ENCODE results near the gene HMG20A. TPM values are rescaled to one million over a fixed set of nuclear protein-coding genes. Genes with fewer than 3 reads are reported as not detected.
"Not testable (repeated sequence)": the region's sequence is repeated elsewhere in the genome, so short reads cannot be mapped to it uniquely, and the experiment has no call there.

HMG20A gene
- total RNA-seq, 1 experiment from 2014 or later = 62.2 TPM

- TF ChIP-seq ETV6 (CRISPR knock-in tag; IDR thresholded peaks at IDR 0.05) (no peak), PREB (CRISPR knock-in tag; IDR thresholded peaks at IDR 0.05; ENCODE audit: borderline replicate concordance) (no peak), NFE2L1 (CRISPR knock-in tag; IDR thresholded peaks at IDR 0.05) (no peak), RELA (CRISPR knock-in tag; IDR thresholded peaks at IDR 0.05; ENCODE audit: borderline replicate concordance) (no peak), CBFB (CRISPR knock-in tag; IDR thresholded peaks at IDR 0.05; ENCODE audit: low read depth) (no peak), JAZF1 (CRISPR knock-in tag; IDR thresholded peaks at IDR 0.05) (no peak), GRHL2 (CRISPR knock-in tag; IDR thresholded peaks at IDR 0.05; ENCODE audit: insufficient replicate concordance, severe bottlenecking) (no peak), PRRX2 (CRISPR knock-in tag; IDR thresholded peaks at IDR 0.05) (no peak), NR3C1 (CRISPR knock-in tag; conservative IDR thresholded peaks at IDR 0.05; ENCODE audit: low read depth) (no peak), ZNF121 (CRISPR knock-in tag; IDR thresholded peaks at IDR 0.05) (no peak), ATF6 (CRISPR knock-in tag; IDR thresholded peaks at IDR 0.05) (no peak), CDX4 (CRISPR knock-in tag; IDR thresholded peaks at IDR 0.05; ENCODE audit: borderline replicate concordance) (no peak), ZMAT4 (CRISPR knock-in tag; IDR thresholded peaks at IDR 0.05) (no peak), HMGA2 (CRISPR knock-in tag; IDR thresholded peaks at IDR 0.05) (no peak)
- ChIA-PET CTCF (no interaction called here), POLR2A (no interaction called here)
- Mint-ChIP-seq H3K4me3 (no peak overlapping the region), H3K9me3 (peaks cover 46% of the 10 kb centered on the region), H3K27ac (no peak overlapping the region), H3K4me1 (peaks cover 26% of the 10 kb centered on the region), H3K27me3 (ENCODE audit: low read depth) (no peaks in the 10 kb centered on the region), H3K36me3 (peaks cover 37% of the 10 kb centered on the region)
- DNase-seq (ENCODE audit: low spot score) (no peak), ATAC-seq (no peak)
Measured at GRCh38 chr15:77402740-77403379, 17.8 kb upstream of the HMG20A start.

- DNase-seq (ENCODE audit: low spot score); H3K36me3 Mint-ChIP-seq; H3K27me3 Mint-ChIP-seq (ENCODE audit: low read depth); H3K4me3 Mint-ChIP-seq; ATAC-seq; H3K27ac Mint-ChIP-seq; POLR2A ChIA-PET: not testable (repeated sequence)
- peaks cover 42% of the 10 kb centered on the region for H3K4me1 Mint-ChIP-seq
- peaks cover 14% of the 10 kb centered on the region for H3K9me3 Mint-ChIP-seq
- CTCF ChIA-PET = interaction anchor here (1.8 kb wide), 1 partner anchor 13 kb away, joined by 4 read pairs; the partner anchor contains the start of gene PEAK1
Measured at GRCh38 chr15:77406173-77406759, 14.4 kb upstream of the HMG20A start.

- DNase-seq (ENCODE audit: low spot score) = no peak
- H3K4me3 Mint-ChIP-seq = no peak overlapping the region
- H3K27ac Mint-ChIP-seq = peak overlapping the region; percentile 20; the same call in 1 of the 2 replicates
- ChIA-PET CTCF (interaction anchor here (1.8 kb wide), 1 partner anchor 13 kb away, joined by 4 read pairs; the partner anchor contains the start of gene PEAK1), POLR2A (no interaction called here)
- H3K36me3 Mint-ChIP-seq = peaks cover 9% of the 10 kb centered on the region; the same call in 1 of the 2 replicates
- peaks cover 42% of the 10 kb centered on the region for H3K4me1 Mint-ChIP-seq
- ATAC-seq = no peak
- no peaks in the 10 kb centered on the region for H3K27me3 Mint-ChIP-seq (ENCODE audit: low read depth)
- peaks cover 12% of the 10 kb centered on the region for H3K9me3 Mint-ChIP-seq
- no peak for TF ChIP-seq RELA (CRISPR knock-in tag; IDR thresholded peaks at IDR 0.05; ENCODE audit: borderline replicate concordance)
- TF ChIP-seq NR2C2 (CRISPR knock-in tag; IDR thresholded peaks at IDR 0.05) = no peak
- TF ChIP-seq ATF2 (CRISPR knock-in tag; IDR thresholded peaks at IDR 0.05; ENCODE audit: borderline replicate concordance, low read depth) = no peak
- TF ChIP-seq STAT6 (CRISPR knock-in tag; conservative IDR thresholded peaks at IDR 0.05; ENCODE audit: low read depth) = no peak
- no peak for TF ChIP-seq NFATC4 (CRISPR knock-in tag; IDR thresholded peaks at IDR 0.05)
- TF ChIP-seq KAT7 (CRISPR knock-in tag; IDR thresholded peaks at IDR 0.05; ENCODE audit: borderline replicate concordance) = no peak
Measured at GRCh38 chr15:77406846-77407245, 13.8 kb upstream of the HMG20A start.

All from WTC11 (cell line).